ENCODE data around the gene FOSL2.

GRCh38 chr2:28430788-28431418, 38.2 kb downstream of the FOSL2 start:
- no peak for TF ChIP-seq CREB1 (CRISPR knock-in tag; IDR thresholded peaks at IDR 0.05)
- TF ChIP-seq ZBTB21 (CRISPR knock-in tag; IDR thresholded peaks at IDR 0.05; ENCODE audit: borderline replicate concordance), result no peak
- no peak for TF ChIP-seq CTCF (IDR thresholded peaks at IDR 0.05)
- TF ChIP-seq AFF4 (CRISPR knock-in tag; IDR thresholded peaks at IDR 0.05; ENCODE audit: borderline replicate concordance), result no peak
- TF ChIP-seq MAX (CRISPR knock-in tag; IDR thresholded peaks at IDR 0.05), result no peak
- TF ChIP-seq ETV6 (CRISPR knock-in tag; IDR thresholded peaks at IDR 0.05), result no peak
- no peak for TF ChIP-seq SMAD4 (CRISPR knock-in tag; IDR thresholded peaks at IDR 0.05)
- TF ChIP-seq E2F1 (CRISPR knock-in tag; IDR thresholded peaks at IDR 0.05), result no peak
